Activated CD8-positive, alpha-beta memory T cell treated with anti-CD3 and anti-CD28 coated beads, Interleukin-2, amount 50 U/mL, for 1 hour (primary cell): ENCODE results near the gene PTPRN2.

Experiments used
- DNase-seq: peaks from one replicate; pipeline ENCODE4 v3.0.0-alpha.2; 2020; ENCODE audit errors: extremely low read depth

The PTPRN2 gene

GRCh38 chr7:157557263-157557662 lies 1030.4 kb downstream of the PTPRN2 start:
- DNase-seq = no peak

- DNase-seq = no peak
These were observed 1031.0 kb downstream of the PTPRN2 start for GRCh38 chr7:157556642-157556944.

DNA sequence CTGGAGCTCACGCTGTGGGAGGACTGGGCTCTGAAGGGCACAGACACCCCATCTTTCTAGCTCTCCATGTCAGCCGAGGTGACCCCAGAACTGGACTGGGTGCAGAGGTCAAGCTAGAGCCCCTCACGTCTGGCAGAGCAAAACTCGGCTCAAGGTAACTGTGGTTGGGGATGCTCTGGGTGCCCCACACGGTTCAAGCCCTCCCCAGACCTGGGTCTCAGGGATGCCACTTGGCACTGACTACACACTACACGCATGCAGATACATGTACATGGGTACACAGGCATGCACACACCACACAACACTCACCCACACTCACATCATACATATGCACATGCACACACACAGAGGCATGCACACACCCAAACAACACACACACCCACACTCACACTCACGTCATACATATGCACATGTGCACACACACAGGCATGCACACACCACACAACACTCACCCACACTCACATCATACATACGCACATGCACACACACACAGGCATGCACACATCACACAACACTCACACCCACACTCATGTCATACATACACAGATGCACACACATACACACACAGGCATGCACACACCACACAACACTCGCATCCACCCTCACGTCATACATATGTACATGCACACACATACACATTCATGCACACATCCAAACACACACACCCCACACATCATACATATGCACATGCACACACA lies 1031.5 kb downstream of the PTPRN2 start:
- no peak for DNase-seq

- DNase-seq = no peak
These were observed 1032.3 kb downstream of the PTPRN2 start for GRCh38 chr7:157555313-157555712.

- DNase-seq = no peak
These were observed 1033.0 kb downstream of the PTPRN2 start for GRCh38 chr7:157554393-157555238.

GRCh38 chr7:157553256-157553655 lies 1034.4 kb downstream of the PTPRN2 start:
- DNase-seq = no peak

GRCh38 chr7:157552295-157552993 lies 1035.2 kb downstream of the PTPRN2 start:
- no peak for DNase-seq

- no peak for DNase-seq
These were observed 1036.1 kb downstream of the PTPRN2 start for GRCh38 chr7:157551325-157552070.

GRCh38 chr7:157550300-157551275 lies 1037.0 kb downstream of the PTPRN2 start:
- DNase-seq = no peak

- no peak for DNase-seq
These were observed 1037.9 kb downstream of the PTPRN2 start for GRCh38 chr7:157549612-157550299.

DNA sequence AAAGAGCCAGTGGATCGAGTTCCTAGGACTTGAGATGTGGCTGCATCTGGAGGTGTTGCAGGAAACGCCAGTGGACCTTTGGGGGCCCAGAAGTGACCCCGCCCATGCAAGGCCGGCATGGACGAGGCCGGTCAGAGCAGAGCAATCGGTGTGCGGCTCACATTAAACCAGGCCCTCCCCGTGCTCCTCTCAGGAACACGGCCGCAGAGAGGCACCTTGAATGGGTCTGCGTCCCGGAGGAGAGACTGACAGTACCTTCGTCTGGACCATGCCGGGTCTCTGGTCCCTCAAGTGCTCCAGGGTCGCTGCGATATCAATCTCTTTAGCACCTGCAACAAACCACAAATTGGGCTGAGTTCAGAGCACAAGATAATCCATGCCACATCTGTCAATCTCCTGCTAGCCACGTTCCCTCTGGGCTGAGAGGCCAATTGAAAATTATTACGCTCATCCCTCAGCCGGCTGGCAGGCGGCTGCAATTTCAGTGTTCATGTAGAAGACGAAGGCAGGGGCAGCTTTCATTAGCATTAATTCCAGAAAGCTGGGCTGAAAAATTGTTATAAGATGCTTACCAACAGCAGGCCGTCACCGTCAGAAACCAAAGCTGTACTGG lies 1038.8 kb downstream of the PTPRN2 start:
- DNase-seq = no peak

- no peak for DNase-seq
These were observed 1040.0 kb downstream of the PTPRN2 start for GRCh38 chr7:157547611-157548010.

GRCh38 chr7:157547102-157547501 lies 1040.5 kb downstream of the PTPRN2 start:
- DNase-seq = no peak

- no peak for DNase-seq
These were observed 1042.0 kb downstream of the PTPRN2 start for GRCh38 chr7:157545681-157546060.

DNA sequence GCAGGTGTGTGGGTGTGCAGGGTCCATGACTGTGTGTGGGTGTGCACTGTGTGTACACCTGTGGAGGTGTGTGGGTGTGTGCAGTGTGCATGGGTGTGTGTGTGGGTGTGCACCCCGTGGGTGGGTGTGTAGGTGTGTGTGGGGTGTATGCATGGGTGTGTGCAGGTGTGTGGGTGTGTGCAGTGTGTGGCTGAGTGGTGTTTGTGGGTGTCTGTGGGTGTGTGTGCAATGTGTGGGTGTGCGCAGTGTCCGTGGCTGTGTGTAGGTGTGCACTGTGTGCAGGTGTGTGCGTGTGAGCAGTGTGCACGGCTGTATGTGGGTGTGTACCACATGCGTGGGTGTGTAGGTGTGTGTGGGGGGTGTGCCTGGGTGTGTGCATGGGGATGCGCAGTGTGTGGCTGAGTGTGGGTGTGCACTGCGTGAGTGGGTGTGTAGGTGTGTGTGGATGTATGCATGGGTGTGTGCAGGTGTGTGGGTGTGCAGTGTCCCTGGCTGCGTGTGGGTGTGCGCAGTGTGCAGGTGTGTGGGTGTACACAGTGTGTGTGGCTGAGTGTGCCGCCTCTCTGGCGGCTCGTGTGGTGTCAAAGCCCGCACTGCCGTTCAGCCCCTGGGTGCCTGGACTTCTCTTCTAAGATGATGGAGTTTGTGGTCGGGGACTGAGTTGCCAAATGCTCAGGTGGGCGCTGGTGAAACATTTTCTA lies 1042.5 kb downstream of the PTPRN2 start:
- DNase-seq = no peak

- DNase-seq = no peak
These were observed 1043.4 kb downstream of the PTPRN2 start for GRCh38 chr7:157544226-157544625.

DNA sequence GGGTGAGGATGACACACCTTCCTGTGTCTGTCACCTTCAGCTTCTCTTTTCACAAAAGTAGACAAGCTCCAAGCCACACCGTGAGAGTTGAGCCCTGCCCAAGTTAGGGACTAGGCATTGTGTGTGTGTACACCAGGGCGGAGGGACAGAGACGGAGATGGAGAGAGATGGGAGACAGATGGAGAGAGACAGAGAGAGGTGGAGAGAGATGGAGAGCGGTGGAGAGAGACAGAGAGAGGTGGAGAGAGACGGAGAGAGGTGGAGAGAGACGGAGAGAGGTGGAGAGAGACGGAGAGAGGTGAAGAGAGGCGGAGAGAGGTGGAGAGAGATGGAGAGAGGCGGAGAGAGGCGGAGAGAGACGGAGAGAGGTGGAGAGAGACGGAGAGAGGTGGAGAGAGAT lies 1043.8 kb downstream of the PTPRN2 start:
- DNase-seq = no peak

GRCh38 chr7:157543276-157543675 lies 1044.3 kb downstream of the PTPRN2 start:
- no peak for DNase-seq
